ENCODE results near the gene MS4A14. TPM values are rescaled to one million over a fixed set of nuclear protein-coding genes. Genes with fewer than 3 reads are reported as not detected.

The MS4A14 gene
- total and polyA plus RNA-seq, 2 of the 8 experiments (the other 6 are each of a cell fraction or from before 2014, with no cell fraction given), result not detected

DNA sequence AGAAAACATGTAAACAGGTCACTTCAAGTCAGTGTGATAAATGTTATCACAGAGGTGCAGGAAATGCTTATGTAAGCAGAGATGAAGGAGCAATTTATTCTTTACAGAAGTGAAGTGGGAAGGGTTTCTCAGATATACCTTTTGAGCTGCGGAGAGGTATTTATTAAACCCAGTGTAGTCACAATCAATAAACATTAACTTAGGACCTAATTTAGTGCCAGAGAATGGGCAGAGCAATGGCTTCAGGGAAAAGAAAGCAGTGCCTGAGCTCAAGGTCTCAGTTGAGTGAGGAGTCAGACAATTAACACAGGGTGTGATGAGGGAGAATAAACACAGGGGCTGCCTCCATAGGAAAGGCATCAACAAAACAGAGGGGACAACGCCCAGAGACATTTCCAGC, 35.0 kb downstream of the MS4A14 start:
- Histone ChIP-seq H3K14ac (ENCODE audit: insufficient read length) (no peak overlapping the region), H3K23me2 (ENCODE audit: low read depth, low read length) (no peaks in the 10 kb centered on the region), H3K9ac (replicated peaks in 1 of 4; ENCODE audit: extremely low read depth in 1 of 4, low read depth in 3 of 4, low read length in 3 of 4) (no peak overlapping the region), H3K4me2 (ENCODE audit: insufficient read depth in 1 of 2, low read depth in 2 of 2, low read length in 2 of 2) (no peak overlapping the region), H2BK12ac (ENCODE audit: low read depth, low read length) (no peak overlapping the region), H3K27ac (ENCODE audit: low read depth, low read length) (no peak overlapping the region), H3K9me3 (ENCODE audit: insufficient read depth in 2 of 2, low read depth in 1 of 2, low read length in 1 of 2) (peaks cover 0 to 5% of the 10 kb centered on the region in 2 experiments; a peak in 1 of 4 replicates), H3K23ac (ENCODE audit: insufficient read length) (no peak overlapping the region), H3K18ac (ENCODE audit: extremely low read depth, low read length) (no peak overlapping the region), H4K5ac (ENCODE audit: insufficient read length, low read depth, low read length) (no peak overlapping the region), H3K4me1 (replicated peaks in 1 of 4; ENCODE audit: control insufficient read depth in 3 of 4, insufficient read depth in 4 of 4, low read length in 3 of 4) (peaks cover 0 to 2% (median 0%) of the 10 kb centered on the region in 4 experiments; a peak in 1 of 7 replicates), H2BK120ac (replicated peaks; ENCODE audit: low read depth, low read length) (no peak overlapping the region), H2BK20ac (ENCODE audit: low read length) (no peak overlapping the region), H2BK5ac (ENCODE audit: low read depth, low read length) (no peak overlapping the region), H3K36me3 (ENCODE audit: control insufficient read depth in 2 of 4, insufficient read depth in 4 of 4, low read length in 3 of 4) (no peaks in the 10 kb centered on the region), H4K91ac (replicated peaks; ENCODE audit: insufficient read length, low read length) (no peak overlapping the region), H3K79me2 (ENCODE audit: control insufficient read depth in 1 of 2, insufficient read depth in 2 of 2, low read length in 2 of 2) (no peaks in the 10 kb centered on the region), H2BK15ac (ENCODE audit: low read length) (no peak overlapping the region), H3K56ac (replicated peaks; ENCODE audit: insufficient read length, low read depth, low read length) (no peak overlapping the region), H2AFZ (ENCODE audit: low read length) (no peak overlapping the region), H3K4ac (replicated peaks; ENCODE audit: insufficient read length, low read depth, low read length) (no peak overlapping the region), H3K79me1 (ENCODE audit: low read depth, low read length) (no peaks in the 10 kb centered on the region), H4K8ac (ENCODE audit: extremely low read depth, insufficient read depth, low read length) (no peak overlapping the region), H3K4me3 (ENCODE audit: extremely low read depth in 1 of 4, insufficient read depth in 2 of 4, low read depth in 3 of 4, low read length in 4 of 4) (no peak overlapping the region), H2AK5ac (ENCODE audit: low read depth, low read length) (no peak overlapping the region), H3K27me3 (replicated peaks in 1 of 4; ENCODE audit: control insufficient read depth in 3 of 4, extremely low read depth in 1 of 4, insufficient read depth in 3 of 4, low read length in 3 of 4) (no peaks in the 10 kb centered on the region), H4K20me1 (replicated peaks in 1 of 2; ENCODE audit: control insufficient read depth in 1 of 2, insufficient read depth in 2 of 2, low read length in 2 of 2) (no peaks in the 10 kb centered on the region)
- DNase-seq (ENCODE audit: low read depth in 1 of 2, low spot score in 2 of 2) (no peak), FAIRE-seq (no peak)
- WGBS, 2 experiments (ENCODE audit: extremely low coverage in 1 of 2, insufficient coverage in 1 of 2, insufficient read length in 1 of 2, insufficient replicate concordance in 2 of 2, low coverage in 1 of 2, low lambda C conversion rate in 2 of 2, missing lambda C conversion rate in 1 of 2), result 76% methylated on average over 2 of the region's 2 CpGs; no CpG with 5 or more reads in 1 of the 2 experiments
- POLR2A ChIA-PET (ENCODE audit: partially characterized antibody), result no interaction called here
- CTCF ChIA-PET (ENCODE audit: partially characterized antibody), result interaction anchor here (2.4 kb wide), 1 partner anchor 68 kb away, joined by 8 read pairs; no protein-coding TSS in a partner anchor
- TF ChIP-seq TAF1 (IDR thresholded peaks at IDR 0.05; ENCODE audit: low read depth, low read length) (no peak), SIRT6 (IDR thresholded peaks at IDR 0.05; ENCODE audit: low read length) (no peak), NRF1 (IDR thresholded peaks at IDR 0.05; ENCODE audit: low read depth, low read length) (no peak), YY1 (IDR thresholded peaks at IDR 0.05; ENCODE audit: low read depth, low read length) (no peak), TCF12 (IDR thresholded peaks at IDR 0.05; ENCODE audit: low read depth, low read length) (no peak), SP2 (IDR thresholded peaks at IDR 0.05; ENCODE audit: low read length) (no peak), SIX5 (IDR thresholded peaks at IDR 0.05; ENCODE audit: low read depth, low read length) (no peak), GABPA (IDR thresholded peaks at IDR 0.05; ENCODE audit: borderline replicate concordance, insufficient read depth, low read length) (no peak), CBX8 (IDR thresholded peaks at IDR 0.05; ENCODE audit: borderline replicate concordance, low read depth, low read length) (no peak), ZNF274 (IDR thresholded peaks at IDR 0.05; ENCODE audit: borderline replicate concordance, extremely low read depth, low read length) (no peak), EGR1 (IDR thresholded peaks at IDR 0.05; ENCODE audit: borderline replicate concordance, low read depth, low read length) (no peak), RFX5 (IDR thresholded peaks at IDR 0.05; ENCODE audit: borderline replicate concordance, low read depth, low read length) (no peak)
- TF ChIP-seq, protein P1, sequence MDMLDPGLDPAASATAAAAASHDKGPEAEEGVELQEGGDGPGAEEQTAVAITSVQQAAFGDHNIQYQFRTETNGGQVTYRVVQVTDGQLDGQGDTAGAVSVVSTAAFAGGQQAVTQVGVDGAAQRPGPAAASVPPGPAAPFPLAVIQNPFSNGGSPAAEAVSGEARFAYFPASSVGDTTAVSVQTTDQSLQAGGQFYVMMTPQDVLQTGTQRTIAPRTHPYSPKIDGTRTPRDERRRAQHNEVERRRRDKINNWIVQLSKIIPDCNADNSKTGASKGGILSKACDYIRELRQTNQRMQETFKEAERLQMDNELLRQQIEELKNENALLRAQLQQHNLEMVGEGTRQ (IDR thresholded peaks at IDR 0.05; ENCODE audit: low read length), result no peak
- TF ChIP-seq, protein P2, sequence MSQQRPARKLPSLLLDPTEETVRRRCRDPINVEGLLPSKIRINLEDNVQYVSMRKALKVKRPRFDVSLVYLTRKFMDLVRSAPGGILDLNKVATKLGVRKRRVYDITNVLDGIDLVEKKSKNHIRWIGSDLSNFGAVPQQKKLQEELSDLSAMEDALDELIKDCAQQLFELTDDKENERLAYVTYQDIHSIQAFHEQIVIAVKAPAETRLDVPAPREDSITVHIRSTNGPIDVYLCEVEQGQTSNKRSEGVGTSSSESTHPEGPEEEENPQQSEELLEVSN (IDR thresholded peaks at IDR 0.05), result no peak

All from H1 (cell line).